Right hindlimb (tissue), 1 donor: ENCODE measurements around the gene SYK.

Experiments
- DNase-seq: peaks from one replicate; pipeline ENCODE4 v3.0.0-alpha.2; 2018

Gene SYK

GRCh38 chr9:90909225-90909624 lies 107.6 kb downstream of the SYK start:
- no peak for DNase-seq

DNA sequence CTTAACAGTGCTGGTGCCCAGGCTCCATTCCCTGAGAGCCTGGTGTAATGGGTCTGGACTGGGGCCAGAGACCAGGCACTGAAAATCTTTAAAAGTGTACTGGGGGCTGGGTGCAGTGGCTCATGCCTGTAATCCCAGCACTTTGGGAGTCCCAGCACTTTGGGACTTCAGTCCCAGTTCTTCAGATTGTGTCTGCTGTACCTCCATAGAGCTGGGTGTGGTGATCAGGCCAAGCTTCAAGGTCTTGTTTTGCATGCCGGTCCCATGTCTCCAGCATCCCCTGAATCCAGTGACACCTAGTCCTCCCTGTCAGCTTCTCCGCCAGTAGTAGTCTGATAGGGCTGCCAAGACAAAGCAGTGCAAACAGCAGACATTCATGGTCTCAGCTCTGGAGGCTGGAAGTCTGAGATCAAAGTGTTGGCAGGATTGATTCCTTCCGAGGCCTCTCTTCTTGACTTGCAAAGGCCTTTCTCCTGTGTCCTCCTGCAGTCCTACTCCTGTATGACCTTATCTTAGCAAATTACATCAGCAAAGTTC lies 108.2 kb downstream of the SYK start:
- DNase-seq, result no peak

DNA sequence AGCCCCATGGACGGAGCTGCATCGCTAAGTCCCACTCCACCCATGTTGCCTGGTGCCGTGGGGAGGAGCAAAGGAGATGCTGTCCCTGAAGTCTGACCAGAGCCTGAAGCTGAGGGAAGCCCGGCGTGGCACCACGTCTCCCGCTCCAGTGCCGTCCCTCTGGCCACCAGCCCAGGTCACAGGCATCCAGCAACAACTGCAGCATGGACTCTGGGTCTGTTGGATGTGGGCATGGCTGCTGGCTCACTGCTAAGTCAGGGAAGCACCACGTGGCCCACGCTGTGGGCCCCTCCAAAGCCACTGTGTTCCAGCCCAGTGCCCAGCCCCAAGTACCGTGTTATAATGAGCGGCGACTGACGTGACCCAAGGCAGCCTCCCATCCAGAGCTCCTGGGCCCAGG lies 112.6 kb downstream of the SYK start:
- no peak for DNase-seq

DNA sequence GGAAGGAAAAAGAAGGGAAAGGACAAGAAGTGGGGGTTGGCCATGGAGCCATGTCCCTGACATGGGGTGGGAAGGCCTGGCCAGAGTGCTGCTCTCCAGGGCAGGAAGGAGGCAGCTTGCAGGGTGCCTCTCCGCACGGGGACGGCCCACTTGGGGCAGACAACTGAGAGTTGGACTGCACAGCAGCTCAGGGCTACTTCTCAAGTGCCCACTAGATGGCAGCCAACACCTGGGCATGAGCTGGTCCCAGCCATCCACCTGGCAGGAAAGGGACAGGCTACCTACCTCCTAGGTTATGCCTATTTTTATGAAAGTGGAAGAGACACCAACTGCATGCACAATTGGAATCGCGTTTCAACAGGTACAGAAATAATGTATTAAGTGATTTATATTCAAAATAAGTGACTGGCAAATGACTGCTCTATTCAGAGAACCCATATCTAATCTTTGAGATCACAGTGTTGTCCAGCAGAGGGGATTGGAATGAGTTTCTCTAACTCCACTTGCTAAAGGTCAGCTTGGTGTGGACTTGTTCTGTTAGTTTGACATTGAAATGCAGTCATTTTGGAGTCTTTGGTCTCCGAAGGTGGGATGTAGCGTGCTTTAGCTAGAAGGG lies 113.4 kb downstream of the SYK start:
- DNase-seq, result peak; percentile 70

- no peak for DNase-seq
These were observed 114.1 kb downstream of the SYK start for GRCh38 chr9:90915693-90916092.

DNA sequence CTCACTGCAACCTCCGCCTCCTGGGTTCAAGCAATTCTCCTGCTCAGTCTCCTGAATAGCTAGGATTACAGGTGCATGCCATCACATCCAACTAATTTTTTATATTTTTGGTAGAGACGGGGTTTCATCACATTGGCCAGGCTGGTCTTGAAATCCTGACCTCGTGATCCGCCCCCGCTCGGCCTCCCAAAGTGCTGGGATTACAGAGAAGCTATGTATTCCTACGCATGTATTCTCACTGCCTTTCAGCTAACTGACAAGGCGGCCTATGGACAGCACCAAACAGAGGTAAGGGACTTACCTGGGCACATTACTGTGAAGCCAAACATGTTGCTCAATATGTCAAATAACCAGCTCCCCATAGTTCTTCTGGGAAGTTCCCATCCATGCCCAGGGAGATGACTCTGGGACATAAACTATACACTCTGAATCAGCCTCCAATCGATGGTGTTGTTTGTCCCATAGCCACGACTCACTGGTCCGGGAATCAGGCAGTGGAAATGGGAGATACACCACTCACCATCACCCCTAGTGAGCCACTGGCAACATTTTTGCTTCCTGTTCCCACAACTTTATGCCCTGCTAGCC lies 114.6 kb downstream of the SYK start:
- DNase-seq, result no peak

DNA sequence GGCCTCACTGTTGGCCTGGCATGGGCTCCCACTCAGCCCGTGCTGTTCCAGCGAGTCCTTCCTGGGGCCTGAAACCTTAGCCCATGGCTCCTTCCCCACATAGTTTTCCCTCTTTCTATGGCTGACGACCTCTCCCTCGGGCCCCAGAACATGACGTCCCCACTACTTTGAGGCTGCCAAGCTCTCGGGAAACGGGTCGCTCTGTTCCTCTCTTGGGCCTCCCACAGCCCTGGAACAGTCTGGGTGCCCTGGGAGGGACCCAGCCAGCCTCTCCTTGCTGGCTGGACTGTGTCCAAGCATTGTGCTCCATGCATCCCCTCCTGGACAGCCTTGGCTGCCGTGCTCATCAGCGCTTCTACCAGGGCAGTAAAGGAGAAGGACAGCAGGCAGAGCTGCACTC lies 118.3 kb downstream of the SYK start:
- DNase-seq, result no peak

- DNase-seq, result peak; percentile 50
These were observed 119.5 kb downstream of the SYK start for GRCh38 chr9:90921104-90921503.

DNA sequence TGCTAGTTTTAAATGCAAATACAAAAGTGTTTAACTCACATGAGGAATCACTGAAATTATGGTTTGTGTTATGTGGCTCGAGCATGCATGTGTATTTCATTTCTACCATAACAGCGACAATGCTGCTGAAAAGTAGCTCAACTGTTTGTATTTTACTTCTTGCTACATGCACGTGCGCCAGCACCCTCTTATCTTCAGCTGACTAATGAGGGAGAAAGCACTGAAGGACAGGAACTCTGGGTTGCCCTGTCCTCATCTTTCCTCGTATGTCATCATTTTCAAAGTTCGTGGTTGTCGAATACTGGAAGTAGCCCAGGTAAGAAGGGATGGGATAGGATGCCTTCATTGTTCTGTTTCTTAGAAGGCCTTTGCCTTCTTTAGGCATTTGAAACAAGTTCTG lies 120.3 kb downstream of the SYK start:
- DNase-seq, result no peak

GRCh38 chr9:90925581-90926257 lies 124.1 kb downstream of the SYK start:
- no peak for DNase-seq

DNA sequence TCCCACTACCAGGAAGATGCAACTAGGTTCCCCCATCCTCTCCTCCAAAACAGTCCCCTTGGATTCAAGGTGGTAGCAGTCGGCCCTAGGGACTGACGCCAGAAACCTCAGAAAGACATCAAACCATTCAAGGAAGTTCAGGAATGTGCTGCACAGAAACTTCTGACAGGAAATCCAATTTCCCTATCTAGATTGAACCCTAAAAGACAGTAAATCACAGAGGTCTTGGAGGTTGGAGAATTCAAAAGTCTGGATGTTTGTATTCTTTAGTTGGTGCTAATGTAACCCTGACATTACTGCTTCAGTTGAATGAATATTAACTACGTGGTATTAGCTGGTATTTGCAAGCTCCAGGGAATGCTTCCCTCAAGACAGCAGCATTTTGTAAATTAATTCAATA lies 125.3 kb downstream of the SYK start:
- DNase-seq, result no peak

- DNase-seq, result no peak
These were observed 125.9 kb downstream of the SYK start for GRCh38 chr9:90927496-90927895.

GRCh38 chr9:90929626-90930025 lies 128.0 kb downstream of the SYK start:
- DNase-seq, result no peak

DNA sequence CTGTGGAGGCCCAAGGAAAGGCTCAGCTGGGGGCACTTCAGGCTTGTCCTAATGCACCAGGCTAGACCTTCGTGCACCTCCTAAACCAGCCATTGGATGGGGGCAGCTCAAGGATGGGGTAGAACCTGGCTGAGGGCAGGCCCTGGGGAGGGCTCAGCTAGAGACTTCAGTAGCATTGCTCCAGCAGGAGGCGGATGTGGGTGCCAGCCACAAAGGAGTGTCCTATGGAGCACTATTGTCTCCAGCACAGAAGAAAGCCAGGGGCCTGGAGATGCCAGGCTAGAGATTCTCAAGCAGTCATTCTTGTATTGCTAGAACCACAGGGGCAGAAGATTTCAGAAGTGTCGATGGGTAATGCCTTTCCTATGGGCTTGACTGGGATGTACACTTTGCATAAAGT lies 131.8 kb downstream of the SYK start:
- DNase-seq, result no peak

- no peak for DNase-seq
These were observed 137.7 kb downstream of the SYK start for GRCh38 chr9:90939351-90939750.

- DNase-seq, result no peak
These were observed 138.7 kb downstream of the SYK start for GRCh38 chr9:90940280-90940679.

GRCh38 chr9:90941661-90942060 lies 140.0 kb downstream of the SYK start:
- DNase-seq, result no peak

GRCh38 chr9:90942555-90942954 lies 140.9 kb downstream of the SYK start:
- no peak for DNase-seq

DNA sequence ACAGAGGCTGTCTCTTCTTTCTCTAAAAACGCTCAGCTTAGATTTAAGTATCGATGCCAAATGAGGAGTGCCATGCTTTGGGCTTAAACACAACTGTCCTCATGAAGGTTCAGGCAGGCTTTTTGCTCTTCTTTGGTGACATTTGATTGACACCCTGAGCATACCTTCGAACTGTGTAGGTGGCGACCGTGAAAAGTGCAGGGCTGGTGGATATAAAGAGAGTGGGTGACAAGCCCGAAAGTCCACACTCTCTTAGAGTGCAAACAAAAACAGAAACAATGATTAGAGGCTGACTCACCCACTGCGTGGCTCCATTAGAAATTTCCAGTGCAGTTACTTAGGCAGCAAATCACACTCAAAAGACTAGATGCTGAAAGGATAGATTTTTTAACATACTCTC lies 141.7 kb downstream of the SYK start:
- DNase-seq, result no peak

DNA sequence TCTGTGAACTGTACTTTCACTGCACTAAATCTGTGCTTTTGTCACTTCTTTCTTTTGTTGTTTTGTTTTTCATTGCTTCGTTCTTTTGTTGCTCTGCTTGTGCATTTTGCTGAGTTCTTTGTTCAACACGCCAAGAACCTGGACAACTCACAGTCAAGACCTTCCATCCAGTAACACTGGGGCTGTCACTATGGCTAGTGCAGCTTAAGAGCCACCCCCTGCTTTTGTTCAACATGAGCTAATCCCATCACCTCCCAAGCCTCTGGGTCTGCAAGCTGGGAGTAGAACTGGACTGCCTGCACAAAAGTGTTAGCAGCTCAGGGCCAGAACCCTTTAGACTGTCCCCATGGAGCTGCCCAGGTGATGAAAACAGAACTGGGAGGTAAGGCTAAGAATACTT lies 143.7 kb downstream of the SYK start:
- DNase-seq, result no peak

DNA sequence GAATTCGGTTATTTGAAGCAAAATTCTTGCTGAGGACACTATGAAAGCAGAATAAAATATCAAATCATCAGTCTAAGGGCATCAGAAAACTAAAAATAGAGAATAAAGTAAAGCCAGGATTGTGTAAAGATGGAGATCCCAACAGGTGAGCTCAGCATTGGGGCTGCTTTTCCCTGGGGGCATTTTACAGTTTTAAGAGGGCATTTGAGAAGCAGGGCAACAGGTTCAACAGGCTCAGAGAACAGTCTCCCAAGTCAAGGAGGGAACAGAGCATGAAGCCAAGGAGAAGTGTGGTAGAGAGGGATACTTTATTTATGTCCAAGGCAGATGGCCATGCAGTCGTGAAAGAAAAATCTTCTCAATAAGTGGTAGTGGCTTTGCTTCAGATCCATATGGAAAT lies 145.4 kb downstream of the SYK start:
- DNase-seq, result no peak
